GM19023 (cell line): ENCODE results near the gene UBE2V1.
"Not testable (repeated sequence)": the region's sequence is repeated elsewhere in the genome, so short reads cannot be mapped to it uniquely, and the experiment has no call there.

ENCODE experiments used
- ATAC-seq: cut with Tn5 transposase; IDR thresholded peaks from one replicate; pipeline ENCODE4 v1.9.1; 2021; ENCODE audit warnings: mild to moderate bottlenecking, moderate library complexity; ENCODE audit not compliant: unreplicated experiment

Gene UBE2V1

GRCh38 chr20:50066161-50066834 is 46.7 kb downstream of the UBE2V1 start:
- no peak for ATAC-seq

DNA sequence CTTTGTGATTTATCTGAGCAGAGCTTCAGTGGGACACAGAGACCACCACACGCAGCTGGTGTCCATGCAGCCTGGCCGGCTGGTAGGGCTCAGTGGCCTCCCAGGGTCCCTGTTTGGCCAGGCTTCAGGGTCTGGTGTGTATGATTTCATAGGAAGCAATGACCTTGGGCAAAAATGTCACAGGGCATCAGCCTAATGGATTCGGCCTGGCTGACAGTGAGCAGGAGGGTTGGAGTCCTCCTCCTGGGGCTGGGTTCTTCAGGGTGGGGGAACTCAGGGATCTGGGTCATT is 47.7 kb downstream of the UBE2V1 start:
- no peak for ATAC-seq

- not testable (repeated sequence) for ATAC-seq
Observed at GRCh38 chr20:50063763-50064162, 49.2 kb downstream of the UBE2V1 start.

GRCh38 chr20:50062006-50062838 is 50.7 kb downstream of the UBE2V1 start:
- ATAC-seq: no peak

DNA sequence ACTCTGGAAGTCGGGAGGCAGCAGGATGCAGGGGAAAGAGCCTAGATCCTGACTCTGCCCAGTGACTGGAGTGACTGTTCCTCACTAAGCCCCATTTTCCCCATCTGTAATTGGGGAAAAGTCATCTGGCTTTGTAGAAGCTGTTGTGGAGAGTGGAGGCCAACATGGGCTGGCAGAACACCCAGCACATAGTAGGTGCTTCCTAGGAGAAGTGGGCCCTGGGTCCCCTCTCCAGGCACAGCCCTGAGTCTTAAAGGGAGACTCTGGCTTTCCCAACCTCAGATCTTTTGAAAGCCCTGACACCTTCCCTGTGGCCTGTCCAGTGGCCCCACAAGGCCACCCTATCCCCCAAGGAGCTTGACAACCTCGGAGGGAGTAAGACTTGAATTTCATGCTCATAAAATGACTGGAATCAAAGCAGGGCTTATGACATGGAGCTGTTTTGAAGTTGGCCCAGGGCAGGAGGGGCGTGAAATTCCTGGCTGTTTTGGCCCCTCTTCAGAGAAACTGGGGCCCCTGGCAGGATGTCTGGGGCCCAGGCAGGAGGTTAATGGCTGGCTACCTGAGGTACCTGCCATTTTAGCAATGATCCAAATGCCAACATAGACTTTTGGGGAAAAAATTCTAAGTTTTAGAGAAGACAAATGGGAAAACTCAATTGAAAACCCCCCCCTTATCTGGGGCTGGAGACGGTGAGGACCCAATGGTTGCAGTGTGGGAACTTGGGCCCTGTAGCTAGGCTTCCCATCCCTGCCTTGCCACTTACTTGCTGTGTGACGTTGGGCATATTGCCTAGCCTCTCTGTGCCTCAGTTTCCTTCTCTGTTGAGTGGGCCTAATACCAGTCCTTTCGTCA is 51.6 kb downstream of the UBE2V1 start:
- ATAC-seq: no peak

GRCh38 chr20:50058662-50059402 is 54.1 kb downstream of the UBE2V1 start:
- ATAC-seq: no peak

DNA sequence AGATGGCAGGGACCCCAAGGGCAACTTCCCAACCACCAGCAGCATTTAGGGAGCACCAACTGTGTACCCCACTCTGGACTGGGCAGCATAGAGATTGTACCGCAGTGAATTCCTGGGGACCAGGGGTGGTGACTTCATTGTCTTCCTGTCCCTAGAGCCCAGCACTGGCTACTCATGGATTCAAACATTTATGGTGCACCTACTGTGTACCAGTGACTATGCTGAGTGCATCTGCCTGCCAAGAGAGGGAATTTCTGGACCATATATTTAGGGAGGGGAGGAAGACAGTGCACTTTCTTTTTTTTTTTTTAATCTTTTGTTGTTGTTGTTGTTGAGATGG is 55.3 kb downstream of the UBE2V1 start:
- ATAC-seq: no peak

DNA sequence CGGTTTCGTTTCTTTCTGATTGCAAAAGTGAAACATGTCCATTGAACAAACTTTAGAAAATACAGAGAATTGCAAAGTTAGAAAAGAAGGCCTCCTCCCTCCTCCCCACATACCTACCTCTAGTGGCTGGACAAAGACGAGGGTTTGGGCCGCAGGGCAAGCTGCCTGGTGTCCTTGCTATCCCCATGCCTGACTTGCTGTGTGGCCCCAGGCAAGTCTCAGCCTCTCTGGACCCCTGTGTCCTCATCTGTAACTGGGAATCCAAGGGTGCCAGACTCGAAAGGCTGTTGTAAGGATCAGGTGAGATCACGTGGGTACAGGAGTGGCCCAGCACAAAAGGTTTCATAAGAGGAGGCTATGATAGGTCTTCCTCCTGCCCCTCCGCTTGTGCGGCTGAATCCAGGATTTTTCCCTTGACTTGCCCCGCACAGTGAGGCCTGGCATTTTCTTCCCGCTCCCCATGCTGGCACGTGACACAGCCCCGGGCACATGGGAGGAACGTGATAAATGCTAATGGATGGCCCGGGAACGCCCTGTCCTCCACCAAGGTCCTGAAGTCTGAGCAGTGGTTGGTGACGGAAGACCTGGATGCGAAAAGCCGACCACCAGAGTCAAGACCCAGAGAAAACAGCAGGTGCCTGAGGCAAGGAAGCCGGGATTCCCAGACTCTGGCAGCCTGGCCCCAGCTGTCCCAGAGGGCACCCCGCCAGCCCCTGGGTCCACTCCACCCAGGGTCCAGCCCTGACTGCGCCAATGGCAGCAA is 55.8 kb downstream of the UBE2V1 start:
- no peak for ATAC-seq

GRCh38 chr20:50056408-50056926 is 56.5 kb downstream of the UBE2V1 start:
- no peak for ATAC-seq

DNA sequence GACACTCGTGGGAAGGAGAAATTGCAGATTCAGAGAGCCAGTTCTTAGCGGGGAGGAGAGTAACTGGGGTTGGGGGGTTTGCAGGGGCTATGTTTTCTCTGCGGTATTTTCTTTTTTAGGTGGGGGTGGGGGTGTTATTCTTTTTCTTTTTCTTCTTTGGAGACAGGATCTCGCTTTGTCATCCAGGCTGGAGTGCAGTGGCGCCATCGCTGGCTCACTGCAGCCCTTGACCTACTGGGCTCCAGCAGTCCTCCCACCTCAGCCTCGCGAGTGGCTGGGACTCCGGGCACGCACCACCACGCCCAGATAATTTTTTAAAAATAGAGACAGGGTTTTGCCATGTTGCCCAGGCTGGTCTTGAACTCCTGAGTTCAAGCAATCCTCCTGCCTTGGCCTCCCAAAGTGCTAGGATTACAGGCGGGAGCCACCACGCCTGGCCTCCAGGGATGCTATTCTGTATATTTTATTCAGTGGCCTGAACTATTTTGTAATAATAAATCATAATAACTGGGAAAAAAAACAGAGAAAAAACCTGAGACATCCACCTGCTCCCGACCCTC is 57.3 kb downstream of the UBE2V1 start:
- ATAC-seq: no peak

GRCh38 chr20:50054626-50055511 is 58.1 kb downstream of the UBE2V1 start:
- no peak for ATAC-seq

DNA sequence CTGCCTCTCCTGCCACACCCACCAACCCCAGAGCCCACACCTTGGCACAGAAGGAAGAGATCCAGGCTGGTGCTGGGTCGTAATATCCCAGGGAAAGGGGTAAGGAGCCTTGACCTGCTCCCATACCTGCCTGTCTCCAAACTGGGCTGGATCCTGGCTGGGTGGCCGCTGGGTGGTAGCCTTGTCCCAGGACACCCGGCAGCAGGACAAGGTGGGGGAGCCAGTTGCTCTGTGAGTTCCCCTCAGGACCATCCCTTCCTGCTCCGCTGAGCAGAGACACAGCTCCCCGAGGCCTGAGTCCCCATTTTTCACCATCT is 58.8 kb downstream of the UBE2V1 start:
- no peak for ATAC-seq

DNA sequence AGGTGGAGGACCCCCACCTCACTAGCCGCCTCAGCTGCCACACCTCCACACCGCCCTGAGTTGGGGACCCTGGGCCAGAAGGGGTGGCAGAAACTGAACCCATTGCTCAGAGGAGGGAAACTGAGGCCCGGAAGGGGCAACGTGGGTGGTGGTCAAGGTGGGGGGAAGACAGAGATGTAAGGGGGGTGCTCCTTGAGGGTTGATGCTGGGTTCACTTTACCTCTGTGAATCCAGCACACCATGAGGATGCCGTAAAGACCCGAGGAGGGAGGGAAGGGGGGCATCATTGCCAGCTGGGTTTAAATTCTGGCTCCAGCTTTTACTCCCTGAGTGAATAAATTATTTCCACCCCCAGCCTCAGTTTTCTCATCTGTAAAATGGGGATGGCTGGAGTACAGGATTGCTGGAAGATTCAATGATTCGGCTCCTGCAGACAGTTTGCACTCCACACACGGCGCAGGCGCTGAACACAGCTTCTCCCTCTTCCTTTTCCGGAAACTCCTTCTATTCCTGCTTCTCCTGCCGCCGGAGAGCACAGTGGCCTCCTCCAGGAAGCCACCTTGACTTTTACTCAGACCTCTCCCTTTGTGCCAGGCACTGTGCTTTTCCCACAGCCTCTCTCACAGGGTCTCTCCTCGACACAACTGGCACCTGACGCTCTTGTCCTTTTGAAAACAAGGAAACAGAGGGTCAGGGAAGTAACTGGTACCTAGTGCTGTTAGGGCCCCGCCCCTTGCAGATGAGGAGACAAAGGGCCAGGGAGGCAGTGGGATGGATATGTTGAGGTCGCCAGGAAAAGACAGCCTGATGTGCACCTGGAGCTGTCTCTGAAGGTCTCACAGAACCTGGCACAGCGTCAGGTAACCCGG is 59.4 kb downstream of the UBE2V1 start:
- ATAC-seq: no peak

- ATAC-seq: no peak
Observed at GRCh38 chr20:50052550-50053361, 60.2 kb downstream of the UBE2V1 start.

DNA sequence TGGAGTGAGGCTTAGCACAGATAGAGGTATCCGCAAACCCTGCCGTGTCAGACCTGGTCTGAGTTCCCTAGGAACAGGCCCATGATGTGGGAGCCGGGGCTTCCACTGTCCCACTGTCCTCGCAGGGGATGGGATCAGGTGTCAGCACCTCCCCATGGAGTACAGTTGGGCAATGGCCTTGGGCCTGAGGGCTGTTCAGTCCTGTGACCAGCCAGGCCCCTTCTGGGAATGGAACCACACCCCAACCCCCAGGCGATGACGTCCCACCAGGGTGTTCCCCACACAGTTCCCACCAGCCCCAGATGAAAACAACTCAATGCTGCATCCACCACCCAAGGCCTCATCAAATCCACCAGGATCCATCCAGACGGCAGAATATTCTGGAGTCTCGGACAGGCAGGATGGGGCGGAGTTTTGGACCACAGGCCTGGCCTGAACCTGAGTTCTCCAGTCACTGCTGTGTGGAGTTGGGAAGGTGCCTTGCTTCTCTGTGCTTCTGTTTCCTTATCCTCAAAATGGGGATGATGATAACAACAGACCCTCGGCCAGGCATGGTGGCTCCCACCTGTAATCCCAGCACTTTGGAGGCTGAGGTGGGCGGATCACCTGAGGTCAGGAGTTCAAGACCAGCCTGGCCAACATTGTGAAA is 62.2 kb downstream of the UBE2V1 start:
- no peak for ATAC-seq

DNA sequence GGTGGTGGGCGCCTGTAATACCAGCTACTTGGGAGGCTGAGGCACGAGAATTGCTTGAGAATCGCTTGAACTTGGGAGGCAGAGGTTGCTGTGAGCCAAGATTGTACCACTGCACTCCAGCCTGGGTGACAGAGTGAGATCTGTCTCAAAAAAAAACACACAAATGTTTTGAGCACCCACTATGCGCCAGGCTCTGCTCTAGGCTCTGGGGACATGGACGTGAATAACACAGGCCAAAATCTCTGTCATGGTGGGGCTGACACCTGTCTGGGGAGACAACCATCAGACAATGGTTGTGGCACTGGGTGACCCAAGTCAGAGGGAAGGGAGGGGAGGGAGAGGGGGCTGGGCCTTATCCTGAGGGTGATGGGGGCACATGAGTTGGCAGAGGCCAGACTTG is 62.7 kb downstream of the UBE2V1 start:
- ATAC-seq: no peak
